K562 (cell line): Measurements from ENCODE around the gene HNRNPLL. TPM values are rescaled to one million over a fixed set of nuclear protein-coding genes. Genes with fewer than 3 reads are reported as not detected.

Source experiments
- CBX2 ChIP-seq: fragments of 200-600 bp; sonication (generic); IDR thresholded peaks from one replicate; pipeline ENCODE4 v1.6.1; 2012; ENCODE audit warnings: mild to moderate bottlenecking, low read length, inconsistent platforms; ENCODE audit not compliant: insufficient read depth, poor library complexity, severe bottlenecking
- CREM ChIP-seq: IDR thresholded peaks from 2 replicates; pipeline ENCODE4 v1.6.1; 2014; ENCODE audit warnings: antibody characterized with exemption, low read depth
- EWSR1 ChIP-seq: fragments of 450-650 bp; IDR thresholded peaks from 2 replicates; pipeline ENCODE4 v1.6.1; 2018; ENCODE audit warnings: borderline replicate concordance, mild to moderate bottlenecking, low read depth, moderate library complexity; ENCODE audit not compliant: partially characterized antibody
- FOXP1 ChIP-seq: sonication (generic); formaldehyde crosslinking; IDR thresholded peaks from 2 replicates; pipeline ENCODE4 v1.8.0; 2022; ENCODE audit warnings: mild to moderate bottlenecking, missing genetic modification reagents
- HEY1 ChIP-seq: fragments of 250-450 bp; sonication (Bioruptor Pico); IDR thresholded peaks from 2 replicates; pipeline ENCODE4 v1.5.0; 2020; ENCODE audit warnings: mild to moderate bottlenecking, moderate library complexity, borderline replicate concordance
- HMG20B ChIP-seq: fragments of 250-450 bp; sonication (Bioruptor Pico); IDR thresholded peaks from 2 replicates; pipeline ENCODE4 v1.5.0; 2021; ENCODE audit warnings: mild to moderate bottlenecking
- MCM7 ChIP-seq, 2 experiments: fragments of 450-650 bp; IDR thresholded peaks; 2 replicates each; pipeline ENCODE4 v1.6.1; 2016 to 2018
- NBN ChIP-seq: fragments of 450-650 bp; IDR thresholded peaks from 2 replicates; pipeline ENCODE4 v1.6.1; 2016; ENCODE audit warnings: low read depth, mild to moderate bottlenecking
- NFIX ChIP-seq: fragments of 250-450 bp; sonication (Bioruptor Pico); IDR thresholded peaks from 2 replicates; pipeline ENCODE4 v1.4.0; 2020; ENCODE audit warnings: low read depth, mild to moderate bottlenecking, moderate library complexity
- POLR3A ChIP-seq: IDR thresholded peaks from 2 replicates; pipeline ENCODE4 v1.6.1; 2011; ENCODE audit warnings: borderline replicate concordance, mild to moderate bottlenecking, moderate library complexity; ENCODE audit not compliant: insufficient read length, insufficient read depth; ENCODE audit errors: extremely low read depth
- RHOXF2B ChIP-seq: fragments of 250-450 bp; sonication (Bioruptor Pico); conservative IDR thresholded peaks from 2 replicates; pipeline ENCODE4 v1.5.1; 2021
- SNRNP70 ChIP-seq: fragments of 200-400 bp; formaldehyde crosslinking; optimal IDR thresholded peaks from 2 replicates; pipeline ENCODE3; 2017; ENCODE audit warnings: low read depth, low read length
- TEAD4 ChIP-seq, 2 experiments: sonication (generic) in 1 of 2; formaldehyde crosslinking in 1 of 2; IDR thresholded peaks; 2 replicates each; pipeline versions ENCODE4 v1.6.1 to v1.8.0; 2012 to 2022; ENCODE audit warnings: borderline replicate concordance in 1 of 2, inconsistent platforms in 1 of 2, low read length in 1 of 2, mild to moderate bottlenecking in 1 of 2, missing genetic modification reagents in 1 of 2
- ZC3H11A ChIP-seq: IDR thresholded peaks from 2 replicates; pipeline ENCODE4 v1.6.1; 2012; ENCODE audit warnings: low read depth, low read length, improper control_type of control experiment
- ZNF354B ChIP-seq: fragments of 250-450 bp; sonication (Bioruptor Pico); IDR thresholded peaks from 2 replicates; pipeline ENCODE4 v1.4.0; 2020
- ZNF695 ChIP-seq: fragments of 450-650 bp; formaldehyde crosslinking; IDR thresholded peaks from 2 replicates; pipeline ENCODE4 v1.4.0; 2020; ENCODE audit warnings: mild to moderate bottlenecking, moderate library complexity
- polyA plus RNA-seq, 8 experiments: library from polyadenylated mRNA; depleted of rRNA in 4 of 8; stranded (reverse) in 5 of 8; unstranded in 3 of 8; fragments of >200 nt; fragmentation: Nextera tagmentation in 2 of 8; fragmentation: Illumina TruSeq in 1 of 8; extraction: Ambion mirVana in 2 of 8; extraction: Trizol in 1 of 8; gene quantifications; 2 replicates each; pipeline versions ENCODE4 v1.2.1 to v1.2.3, GENCODE V29; 2011 to 2014; ENCODE audit warnings: inconsistent platforms in 1 of 8, missing spikeins in 1 of 8
- total RNA-seq, 7 experiments: library from RNA; depleted of rRNA in 6 of 7; stranded (reverse); fragments of >200 nt in 6 of 7; fragmentation: Illumina TruSeq in 2 of 7; extraction: Trizol in 2 of 7; gene quantifications; 2 replicates each; pipeline versions ENCODE4 v1.2.1 to v1.2.3, GENCODE V29; 2011 to 2021; ENCODE audit warnings: low replicate concordance in 1 of 7
- TF ChIP-seq, protein P1 (sequence below), 3 experiments: fragments of 200-800 bp in 1 of 3; fragments of 250-450 bp in 1 of 3; fragments of 450-650 bp in 1 of 3; sonication (Bioruptor Pico) in 1 of 3; sonication (Bioruptor generic) in 1 of 3; formaldehyde crosslinking in 1 of 3; IDR thresholded peaks; 2 replicates each; pipeline versions ENCODE4 v1.6.1 to v1.8.0; 2016 to 2022; ENCODE audit warnings: mild to moderate bottlenecking in 2 of 3, missing genetic modification characterization in 2 of 3, missing compliant biosample characterization in 1 of 3, moderate library complexity in 1 of 3
- TF ChIP-seq, protein P2 (sequence below): fragments of 250-450 bp; sonication (Bioruptor Pico); IDR thresholded peaks from 2 replicates; pipeline ENCODE4 v1.5.0; 2021; ENCODE audit warnings: mild to moderate bottlenecking, borderline replicate concordance
- TF ChIP-seq, protein P3 (sequence below): fragments of 450-650 bp; IDR thresholded peaks from 2 replicates; pipeline ENCODE4 v1.6.1; 2017; ENCODE audit warnings: mild to moderate bottlenecking, moderate library complexity
- TF ChIP-seq, protein P4 (sequence below): fragments of 450-650 bp; formaldehyde crosslinking; IDR thresholded peaks from 2 replicates; pipeline ENCODE4 v1.4.0; 2020; ENCODE audit warnings: mild to moderate bottlenecking, moderate library complexity

HNRNPLL gene
- total and polyA plus RNA-seq, 9 of the 15 experiments (the other 6 are each of a cell fraction or from before 2014, with no cell fraction given): 19.8 to 135 (median 57.8) TPM

DNA sequence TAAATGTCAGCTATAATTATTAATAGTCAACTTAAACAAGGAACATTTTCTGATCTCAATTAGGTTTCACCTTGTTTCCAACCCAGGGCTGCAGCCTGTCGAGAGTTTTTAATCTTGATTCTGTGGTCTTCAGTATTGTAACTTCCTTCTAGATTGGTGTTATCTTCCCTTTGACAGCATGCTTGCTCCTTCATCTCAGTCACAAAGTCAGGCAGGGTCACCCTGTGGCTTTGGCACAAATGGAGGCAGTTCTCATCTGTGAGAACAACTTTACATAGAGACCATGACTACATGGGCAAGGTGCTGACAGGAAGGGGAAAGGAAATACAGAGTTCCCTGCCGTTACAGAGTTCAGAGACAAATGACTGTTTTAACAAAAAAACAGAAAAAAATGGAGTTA is 50.5 kb downstream of the HNRNPLL start (continued):
- TF ChIP-seq ZC3H11A (no peak), RHOXF2B (CRISPR knock-in tag) (no peak), EWSR1 (no peak), FOXP1 (CRISPR knock-in tag) (no peak), CREM (0 out of 2 replicates have a peak, but pooled peaks have one; percentile 62), NFIX (CRISPR knock-in tag) (no peak), HEY1 (peak; percentile 84; the same call in 1 of the 2 replicates), MCM7 (IDR thresholded peaks at IDR 0.05) (no peak), NBN (peak; percentile 69; the same call in 1 of the 2 replicates), ZNF354B (CRISPR knock-in tag) (no peak), TEAD4 (IDR thresholded peaks at IDR 0.05; ENCODE audit: low read length) (peak; percentile 97), TEAD4 (CRISPR knock-in tag; IDR thresholded peaks at IDR 0.05; ENCODE audit: borderline replicate concordance) (no peak), ZNF695 (CRISPR knock-in tag) (no peak), POLR3A (no peak), CBX2 (no peak), SNRNP70 (no peak), HMG20B (no peak)
- TF ChIP-seq, protein P1, sequence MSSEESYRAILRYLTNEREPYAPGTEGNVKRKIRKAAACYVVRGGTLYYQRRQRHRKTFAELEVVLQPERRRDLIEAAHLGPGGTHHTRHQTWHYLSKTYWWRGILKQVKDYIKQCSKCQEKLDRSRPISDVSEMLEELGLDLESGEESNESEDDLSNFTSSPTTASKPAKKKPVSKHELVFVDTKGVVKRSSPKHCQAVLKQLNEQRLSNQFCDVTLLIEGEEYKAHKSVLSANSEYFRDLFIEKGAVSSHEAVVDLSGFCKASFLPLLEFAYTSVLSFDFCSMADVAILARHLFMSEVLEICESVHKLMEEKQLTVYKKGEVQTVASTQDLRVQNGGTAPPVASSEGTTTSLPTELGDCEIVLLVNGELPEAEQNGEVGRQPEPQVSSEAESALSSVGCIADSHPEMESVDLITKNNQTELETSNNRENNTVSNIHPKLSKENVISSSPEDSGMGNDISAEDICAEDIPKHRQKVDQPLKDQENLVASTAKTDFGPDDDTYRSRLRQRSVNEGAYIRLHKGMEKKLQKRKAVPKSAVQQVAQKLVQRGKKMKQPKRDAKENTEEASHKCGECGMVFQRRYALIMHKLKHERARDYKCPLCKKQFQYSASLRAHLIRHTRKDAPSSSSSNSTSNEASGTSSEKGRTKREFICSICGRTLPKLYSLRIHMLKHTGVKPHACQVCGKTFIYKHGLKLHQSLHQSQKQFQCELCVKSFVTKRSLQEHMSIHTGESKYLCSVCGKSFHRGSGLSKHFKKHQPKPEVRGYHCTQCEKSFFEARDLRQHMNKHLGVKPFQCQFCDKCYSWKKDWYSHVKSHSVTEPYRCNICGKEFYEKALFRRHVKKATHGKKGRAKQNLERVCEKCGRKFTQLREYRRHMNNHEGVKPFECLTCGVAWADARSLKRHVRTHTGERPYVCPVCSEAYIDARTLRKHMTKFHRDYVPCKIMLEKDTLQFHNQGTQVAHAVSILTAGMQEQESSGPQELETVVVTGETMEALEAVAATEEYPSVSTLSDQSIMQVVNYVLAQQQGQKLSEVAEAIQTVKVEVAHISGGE (CRISPR knock-in tag; IDR thresholded peaks at IDR 0.05): peak in 1 of 3 experiments; percentile 61; a peak in 1 of 6 replicates
- TF ChIP-seq, protein P2, sequence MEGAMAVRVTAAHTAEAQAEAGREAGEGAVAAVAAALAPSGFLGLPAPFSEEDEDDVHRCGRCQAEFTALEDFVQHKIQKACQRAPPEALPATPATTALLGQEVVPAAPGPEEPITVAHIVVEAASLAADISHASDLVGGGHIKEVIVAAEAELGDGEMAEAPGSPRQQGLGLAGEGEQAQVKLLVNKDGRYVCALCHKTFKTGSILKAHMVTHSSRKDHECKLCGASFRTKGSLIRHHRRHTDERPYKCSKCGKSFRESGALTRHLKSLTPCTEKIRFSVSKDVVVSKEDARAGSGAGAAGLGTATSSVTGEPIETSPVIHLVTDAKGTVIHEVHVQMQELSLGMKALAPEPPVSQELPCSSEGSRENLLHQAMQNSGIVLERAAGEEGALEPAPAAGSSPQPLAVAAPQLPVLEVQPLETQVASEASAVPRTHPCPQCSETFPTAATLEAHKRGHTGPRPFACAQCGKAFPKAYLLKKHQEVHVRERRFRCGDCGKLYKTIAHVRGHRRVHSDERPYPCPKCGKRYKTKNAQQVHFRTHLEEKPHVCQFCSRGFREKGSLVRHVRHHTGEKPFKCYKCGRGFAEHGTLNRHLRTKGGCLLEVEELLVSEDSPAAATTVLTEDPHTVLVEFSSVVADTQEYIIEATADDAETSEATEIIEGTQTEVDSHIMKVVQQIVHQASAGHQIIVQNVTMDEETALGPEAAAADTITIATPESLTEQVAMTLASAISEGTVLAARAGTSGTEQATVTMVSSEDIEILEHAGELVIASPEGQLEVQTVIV (CRISPR knock-in tag): no peak
- TF ChIP-seq, protein P3, sequence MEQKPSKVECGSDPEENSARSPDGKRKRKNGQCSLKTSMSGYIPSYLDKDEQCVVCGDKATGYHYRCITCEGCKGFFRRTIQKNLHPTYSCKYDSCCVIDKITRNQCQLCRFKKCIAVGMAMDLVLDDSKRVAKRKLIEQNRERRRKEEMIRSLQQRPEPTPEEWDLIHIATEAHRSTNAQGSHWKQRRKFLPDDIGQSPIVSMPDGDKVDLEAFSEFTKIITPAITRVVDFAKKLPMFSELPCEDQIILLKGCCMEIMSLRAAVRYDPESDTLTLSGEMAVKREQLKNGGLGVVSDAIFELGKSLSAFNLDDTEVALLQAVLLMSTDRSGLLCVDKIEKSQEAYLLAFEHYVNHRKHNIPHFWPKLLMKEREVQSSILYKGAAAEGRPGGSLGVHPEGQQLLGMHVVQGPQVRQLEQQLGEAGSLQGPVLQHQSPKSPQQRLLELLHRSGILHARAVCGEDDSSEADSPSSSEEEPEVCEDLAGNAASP: 0 out of 2 replicates have a peak, but pooled peaks have one; percentile 49
- TF ChIP-seq, protein P4, sequence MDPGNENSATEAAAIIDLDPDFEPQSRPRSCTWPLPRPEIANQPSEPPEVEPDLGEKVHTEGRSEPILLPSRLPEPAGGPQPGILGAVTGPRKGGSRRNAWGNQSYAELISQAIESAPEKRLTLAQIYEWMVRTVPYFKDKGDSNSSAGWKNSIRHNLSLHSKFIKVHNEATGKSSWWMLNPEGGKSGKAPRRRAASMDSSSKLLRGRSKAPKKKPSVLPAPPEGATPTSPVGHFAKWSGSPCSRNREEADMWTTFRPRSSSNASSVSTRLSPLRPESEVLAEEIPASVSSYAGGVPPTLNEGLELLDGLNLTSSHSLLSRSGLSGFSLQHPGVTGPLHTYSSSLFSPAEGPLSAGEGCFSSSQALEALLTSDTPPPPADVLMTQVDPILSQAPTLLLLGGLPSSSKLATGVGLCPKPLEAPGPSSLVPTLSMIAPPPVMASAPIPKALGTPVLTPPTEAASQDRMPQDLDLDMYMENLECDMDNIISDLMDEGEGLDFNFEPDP (CRISPR knock-in tag): no peak
